Keratinocyte (primary cell): ENCODE measurements around the gene SPON1.

Source experiments
- EZH2 ChIP-seq: IDR thresholded peaks from one replicate; pipeline ENCODE4 v1.6.1; 2012; ENCODE audit warnings: inconsistent platforms, mild to moderate bottlenecking, low read length, moderate library complexity
- TF ChIP-seq, protein P1 (sequence below), 3 experiments: IDR thresholded peaks in 1 of 3; conservative IDR thresholded peaks in 1 of 3; optimal IDR thresholded peaks in 1 of 3; 2 replicates in 2 of 3; 3 replicates in 1 of 3; pipeline versions ENCODE3 to v1.5.1; 2011; ENCODE audit warnings: low read length in 3 of 3, mild to moderate bottlenecking in 3 of 3, moderate library complexity in 2 of 3, control low read depth in 1 of 3, inconsistent platforms in 1 of 3; ENCODE audit not compliant: insufficient read depth in 2 of 3; ENCODE audit errors: extremely low read depth in 1 of 3

DNA sequence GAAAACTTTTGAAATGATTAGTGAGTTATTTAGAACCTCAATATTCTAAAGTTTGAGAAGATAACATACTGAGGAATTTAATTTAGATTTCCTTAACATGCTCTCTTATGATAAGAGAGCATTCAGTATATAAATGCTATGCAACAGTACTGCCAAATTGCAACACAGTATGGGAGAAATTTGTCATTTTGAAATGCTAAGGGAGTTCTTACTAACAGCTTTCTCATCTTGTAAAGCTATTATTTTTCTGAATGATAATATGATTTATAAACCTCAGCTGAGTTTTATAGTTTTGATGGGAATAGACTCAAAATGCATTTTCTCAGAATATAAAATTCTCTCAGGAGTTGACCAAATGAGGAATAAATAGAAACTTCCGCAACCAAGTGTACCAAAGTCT, 108.4 kb downstream of the SPON1 start:
- TF ChIP-seq, protein P1, sequence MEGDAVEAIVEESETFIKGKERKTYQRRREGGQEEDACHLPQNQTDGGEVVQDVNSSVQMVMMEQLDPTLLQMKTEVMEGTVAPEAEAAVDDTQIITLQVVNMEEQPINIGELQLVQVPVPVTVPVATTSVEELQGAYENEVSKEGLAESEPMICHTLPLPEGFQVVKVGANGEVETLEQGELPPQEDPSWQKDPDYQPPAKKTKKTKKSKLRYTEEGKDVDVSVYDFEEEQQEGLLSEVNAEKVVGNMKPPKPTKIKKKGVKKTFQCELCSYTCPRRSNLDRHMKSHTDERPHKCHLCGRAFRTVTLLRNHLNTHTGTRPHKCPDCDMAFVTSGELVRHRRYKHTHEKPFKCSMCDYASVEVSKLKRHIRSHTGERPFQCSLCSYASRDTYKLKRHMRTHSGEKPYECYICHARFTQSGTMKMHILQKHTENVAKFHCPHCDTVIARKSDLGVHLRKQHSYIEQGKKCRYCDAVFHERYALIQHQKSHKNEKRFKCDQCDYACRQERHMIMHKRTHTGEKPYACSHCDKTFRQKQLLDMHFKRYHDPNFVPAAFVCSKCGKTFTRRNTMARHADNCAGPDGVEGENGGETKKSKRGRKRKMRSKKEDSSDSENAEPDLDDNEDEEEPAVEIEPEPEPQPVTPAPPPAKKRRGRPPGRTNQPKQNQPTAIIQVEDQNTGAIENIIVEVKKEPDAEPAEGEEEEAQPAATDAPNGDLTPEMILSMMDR (optimal IDR thresholded peaks at IDR 0.05 in 1 of 3, IDR thresholded peaks at IDR 0.05 in 1 of 3, conservative IDR thresholded peaks at IDR 0.05 in 1 of 3; ENCODE audit: extremely low read depth in 1 of 3, insufficient read depth in 2 of 3, low read length in 3 of 3) = no peak
- TF ChIP-seq EZH2 = no peak
